ENCODE data around the gene BIN2. TPM values are rescaled to one million over a fixed set of nuclear protein-coding genes. Genes with fewer than 3 reads are reported as not detected.

Gene BIN2
- total and polyA plus RNA-seq, 2 experiments from 2014 or later = not detected

- TF ChIP-seq ZNF462 (CRISPR knock-in tag; IDR thresholded peaks at IDR 0.05) = no peak
- no peak for TF ChIP-seq ETS1 (IDR thresholded peaks at IDR 0.05)
- TF ChIP-seq ZNF114 (CRISPR knock-in tag; IDR thresholded peaks at IDR 0.05) = no peak
- no peak for TF ChIP-seq CREB1 (CRISPR knock-in tag; IDR thresholded peaks at IDR 0.05; ENCODE audit: low read depth)
- TF ChIP-seq EZH2phosphoT487 (IDR thresholded peaks at IDR 0.05; ENCODE audit: unreplicated experiment) = no peak
- TF ChIP-seq STAT1 (IDR thresholded peaks at IDR 0.05; ENCODE audit: unreplicated experiment) = no peak
- no peak for TF ChIP-seq JUNB (IDR thresholded peaks at IDR 0.05; ENCODE audit: unreplicated experiment)
- TF ChIP-seq POLR2AphosphoS5 (IDR thresholded peaks at IDR 0.05; ENCODE audit: low read depth) = no peak
Measured at GRCh38 chr12:51307655-51308593, 16.1 kb downstream of the BIN2 start (continued).

Measured in GM23338 (cell line).